Common myeloid progenitor, CD34-positive (primary cell): ENCODE measurements around the gene BEAN1.

Experiments
- CTCF ChIA-PET: fragments of 350-600 bp; sonication (Branson Sonifier 250); formaldehyde crosslinking; loops from one replicate; lab custom pipeline; 2021; ENCODE audit warnings: antibody characterized with exemption; lab: Charles Lee
- POLR2A ChIA-PET: fragments of 350-600 bp; sonication (Branson Sonifier 250); formaldehyde crosslinking; loops from one replicate; lab custom pipeline; 2021; ENCODE audit warnings: antibody characterized with exemption; lab: Charles Lee
- DNase-seq, 3 donors: peaks; one replicate each; pipeline versions ENCODE4 v3.0.0 to v3.0.0-alpha.2; 2013
- H3K27ac ChIP-seq, 2 experiments: 1 replicate in 1 of 2; 2 replicates in 1 of 2; pipeline ENCODE4 v1.7.0; 2013; ENCODE audit warnings: inconsistent platforms in 2 of 2, low read length in 2 of 2, mild to moderate bottlenecking in 2 of 2, low read depth in 1 of 2, moderate library complexity in 1 of 2; ENCODE audit not compliant: severe bottlenecking in 2 of 2, insufficient read depth in 1 of 2, poor library complexity in 1 of 2
- H3K27me3 ChIP-seq, 5 experiments: replicated peaks in 2 of 5; 1 replicate in 3 of 5; 2 replicates in 2 of 5; pipeline versions ENCODE4 v1.6.1 to v1.7.0; 2013; ENCODE audit warnings: low read length in 4 of 5, mild to moderate bottlenecking in 2 of 5, moderate library complexity in 2 of 5, inconsistent platforms in 1 of 5; ENCODE audit not compliant: insufficient read depth in 5 of 5, control insufficient read depth in 4 of 5
- H3K36me3 ChIP-seq, 4 experiments: 1 replicate in 2 of 4; 2 replicates in 2 of 4; pipeline versions ENCODE4 v1.6.1 to v1.7.0; 2013; ENCODE audit warnings: low read length in 3 of 4, control low read depth in 1 of 4, mild to moderate bottlenecking in 1 of 4; ENCODE audit not compliant: control insufficient read depth in 4 of 4, insufficient read depth in 4 of 4
- H3K4me1 ChIP-seq, 4 experiments: 1 replicate in 3 of 4; 2 replicates in 1 of 4; pipeline versions ENCODE4 v1.6.1 to v1.7.1; 2013; ENCODE audit warnings: low read length in 3 of 4, mild to moderate bottlenecking in 3 of 4, control low read depth in 1 of 4, inconsistent platforms in 1 of 4, moderate library complexity in 1 of 4; ENCODE audit not compliant: control insufficient read depth in 4 of 4, insufficient read depth in 4 of 4; ENCODE audit errors: control extremely low read depth in 1 of 4
- H3K4me3 ChIP-seq, 7 experiments: 1 replicate in 4 of 7; 2 replicates in 3 of 7; pipeline versions ENCODE4 v1.5.1 to v1.7.0; 2013; ENCODE audit warnings: mild to moderate bottlenecking in 7 of 7, low read length in 6 of 7, moderate library complexity in 6 of 7, inconsistent platforms in 2 of 7, low read depth in 2 of 7, control low read depth in 1 of 7; ENCODE audit not compliant: insufficient read depth in 4 of 7, control insufficient read depth in 1 of 7; ENCODE audit errors: extremely low read depth in 1 of 7
- H3K9me3 ChIP-seq, 5 experiments: 1 replicate in 4 of 5; 2 replicates in 1 of 5; pipeline versions ENCODE4 v1.6.1 to v1.7.1; 2013; ENCODE audit warnings: low read length in 4 of 5, mild to moderate bottlenecking in 2 of 5, inconsistent platforms in 1 of 5, low read depth in 1 of 5, moderate library complexity in 1 of 5; ENCODE audit not compliant: control insufficient read depth in 4 of 5, insufficient read depth in 2 of 5; ENCODE audit errors: control extremely low read depth in 1 of 5
- WGBS: methylation state at CpG from one replicate; pipeline ENCODE4 v1.1.5; 2013; ENCODE audit not compliant: insufficient coverage; 5-methylcytosine and 5-hydroxymethylcytosine counted together

Gene BEAN1

DNA sequence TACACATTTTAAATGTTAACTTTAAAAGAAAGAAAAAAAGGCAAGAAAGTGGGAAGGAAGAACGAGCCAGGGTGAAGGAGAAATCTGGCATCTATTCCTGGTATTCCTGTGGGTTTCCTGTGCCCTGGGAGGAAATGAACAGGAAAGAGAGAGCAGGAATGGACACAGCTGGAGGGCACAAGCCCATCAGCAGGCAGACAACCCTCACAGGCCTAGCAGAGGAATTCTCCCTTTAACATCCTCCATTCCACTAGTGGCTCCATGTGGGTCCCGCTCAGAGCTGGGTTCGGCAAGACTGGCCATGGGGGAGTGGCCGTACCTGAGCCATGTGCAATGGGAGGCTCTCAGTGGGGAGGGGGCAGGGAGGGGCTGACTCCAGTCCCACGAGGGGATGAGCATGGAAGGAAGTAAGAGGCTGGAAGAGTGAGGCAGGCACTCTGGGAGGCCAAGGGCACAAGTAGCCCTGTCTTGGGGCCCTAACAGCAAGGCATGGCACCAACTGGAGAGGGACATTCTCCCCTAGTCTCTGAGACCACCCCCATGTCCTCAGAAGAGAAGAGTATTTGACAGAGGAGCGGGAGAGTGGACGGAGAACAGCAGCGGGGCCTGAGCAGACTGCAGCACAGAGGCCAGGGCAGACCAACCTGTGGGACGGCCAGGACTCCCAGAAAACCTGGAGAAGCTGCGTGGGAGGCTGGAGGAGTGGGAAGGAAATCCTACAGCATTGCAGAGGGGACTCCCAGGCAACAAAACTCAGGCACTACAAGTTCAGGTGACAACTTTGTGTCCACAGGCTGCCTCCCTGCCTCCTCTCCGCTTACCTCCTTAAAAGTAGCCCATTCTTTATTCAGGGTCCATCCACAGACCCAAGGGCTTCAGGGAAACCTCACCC is 92.6 kb downstream of the BEAN1 start:
- POLR2A ChIA-PET: interaction anchor here (7.5 kb wide), 1 partner anchor 31 kb away, joined by 52 read pairs; the partner anchor contains the start of genes CKLF and TK2
- H3K4me1 ChIP-seq: peaks cover 44 to 92% (median 90%) of the 10 kb centered on the region in 4 experiments
- CTCF ChIA-PET: interaction anchor here (1.0 to 11.7 kb wide), 7 partner anchors 9 to 89 kb away, joined by 3 to 168 read pairs (median 14); partner anchors contain the start of genes CKLF, CMTM2 and TK2

DNA sequence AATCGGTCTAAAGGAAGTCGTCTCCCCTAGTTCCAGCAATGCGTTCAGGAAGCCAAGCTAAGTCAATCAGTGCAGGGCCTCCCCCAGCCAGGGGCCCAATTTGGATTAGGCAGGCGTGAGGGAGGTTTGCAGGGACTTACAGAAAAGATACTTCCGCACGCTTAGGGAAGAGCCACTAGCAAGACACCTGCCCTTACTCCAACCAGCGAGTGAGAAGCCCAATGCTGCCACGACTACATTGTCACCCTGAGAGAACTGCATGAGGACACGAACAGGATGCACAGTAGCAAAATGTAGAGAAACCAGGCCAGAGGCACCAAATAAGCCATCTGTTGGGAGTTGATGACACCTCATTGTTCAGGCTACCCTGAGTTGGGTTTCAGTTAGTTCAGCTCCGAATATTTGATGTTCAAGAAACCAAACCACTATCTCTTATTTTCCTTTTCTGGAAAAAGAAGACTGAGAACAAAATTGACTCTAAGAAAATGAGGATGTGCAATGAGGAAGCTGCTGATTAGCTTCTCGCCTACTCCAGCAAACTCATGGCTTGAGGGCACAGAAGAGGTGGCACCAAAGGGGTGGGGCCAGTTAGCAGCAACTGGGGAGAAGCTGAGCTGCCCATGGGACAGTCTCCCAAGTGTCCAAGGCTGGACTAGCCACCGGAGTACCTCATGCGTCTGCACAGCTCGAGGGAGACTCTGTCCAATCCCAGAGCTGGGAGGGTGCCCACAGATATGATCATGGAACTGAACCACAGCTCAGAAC is 93.5 kb downstream of the BEAN1 start:
- H3K36me3 ChIP-seq: no peaks in the 10 kb centered on the region
- H3K4me3 ChIP-seq: peak overlapping the region in 3 of 7 experiments; percentile 11 to 47 (median 19)
- H3K9me3 ChIP-seq: no peaks in the 10 kb centered on the region
- H3K27ac ChIP-seq: no peak overlapping the region
- peak in 2 of 3 donors; percentile 69 to 78 for DNase-seq
- POLR2A ChIA-PET: interaction anchor here (0.9 to 7.5 kb wide), 2 partner anchors 30 to 83 kb away, joined by 3 to 52 read pairs; partner anchors contain the start of genes CKLF and TK2
- CTCF ChIA-PET: interaction anchor here (1.0 to 11.7 kb wide), 11 partner anchors 10 to 88 kb away, joined by 3 to 168 read pairs (median 6); partner anchors contain the start of genes CKLF, CMTM2 and TK2
- H3K4me1 ChIP-seq: peaks cover 52 to 96% (median 92%) of the 10 kb centered on the region in 4 experiments
- H3K27me3 ChIP-seq: no peaks in the 10 kb centered on the region
- WGBS: 80% methylated on average over 9 of the region's 14 CpGs

More for the DNA sequence above, 92.6 kb downstream of the BEAN1 start:
- H3K9me3 ChIP-seq: no peaks in the 10 kb centered on the region
- H3K36me3 ChIP-seq: no peaks in the 10 kb centered on the region
- peak overlapping the region in 1 of 2 experiments; percentile 21 for H3K27ac ChIP-seq
- no peaks in the 10 kb centered on the region for H3K27me3 ChIP-seq
- no peak for DNase-seq
- 92% methylated on average over 8 of the region's 11 CpGs for WGBS
- H3K4me3 ChIP-seq: peak overlapping the region in 1 of 7 experiments; percentile 4

DNA sequence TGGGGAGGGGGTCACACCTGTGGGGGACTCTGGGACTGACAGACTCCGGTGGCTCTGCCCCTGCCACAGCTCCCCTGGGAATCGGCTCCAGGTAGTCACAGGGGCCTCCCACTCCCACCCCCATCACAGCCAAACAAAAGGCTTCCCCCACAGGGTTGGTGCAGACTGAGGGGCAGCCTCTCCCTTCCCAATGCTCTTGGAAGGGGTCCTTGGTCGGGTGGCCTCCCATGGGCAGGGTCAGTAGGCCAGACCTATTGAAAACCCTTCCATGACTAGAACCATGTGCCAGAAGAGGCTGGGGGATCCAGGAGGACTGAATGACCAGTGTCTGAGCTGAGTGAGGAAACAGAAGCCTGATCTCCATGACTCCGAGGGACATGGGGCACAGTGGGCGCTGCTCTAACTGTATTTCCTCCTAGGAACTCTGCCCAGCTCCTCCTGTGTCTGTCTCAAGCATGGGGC is 94.2 kb downstream of the BEAN1 start:
- POLR2A ChIA-PET: interaction anchor here (0.9 to 7.5 kb wide), 3 partner anchors 18 to 83 kb away, joined by 3 to 52 read pairs (median 4); partner anchors contain the start of genes CKLF and TK2
- DNase-seq: no peak
- Histone ChIP-seq H3K27ac (peak overlapping the region in 1 of 2 experiments; percentile 68), H3K4me1 (peaks cover 55 to 96% (median 92%) of the 10 kb centered on the region in 4 experiments), H3K36me3 (no peaks in the 10 kb centered on the region), H3K9me3 (no peaks in the 10 kb centered on the region), H3K27me3 (no peaks in the 10 kb centered on the region), H3K4me3 (peak overlapping the region in 3 of 7 experiments; percentile 11 to 47 (median 32))
- CTCF ChIA-PET: interaction anchor here (1.0 to 11.7 kb wide), 11 partner anchors 11 to 87 kb away, joined by 3 to 168 read pairs (median 12); partner anchors contain the start of genes CKLF, CMTM2 and TK2
- WGBS: 88% methylated on average over 5 of the region's 5 CpGs

DNA sequence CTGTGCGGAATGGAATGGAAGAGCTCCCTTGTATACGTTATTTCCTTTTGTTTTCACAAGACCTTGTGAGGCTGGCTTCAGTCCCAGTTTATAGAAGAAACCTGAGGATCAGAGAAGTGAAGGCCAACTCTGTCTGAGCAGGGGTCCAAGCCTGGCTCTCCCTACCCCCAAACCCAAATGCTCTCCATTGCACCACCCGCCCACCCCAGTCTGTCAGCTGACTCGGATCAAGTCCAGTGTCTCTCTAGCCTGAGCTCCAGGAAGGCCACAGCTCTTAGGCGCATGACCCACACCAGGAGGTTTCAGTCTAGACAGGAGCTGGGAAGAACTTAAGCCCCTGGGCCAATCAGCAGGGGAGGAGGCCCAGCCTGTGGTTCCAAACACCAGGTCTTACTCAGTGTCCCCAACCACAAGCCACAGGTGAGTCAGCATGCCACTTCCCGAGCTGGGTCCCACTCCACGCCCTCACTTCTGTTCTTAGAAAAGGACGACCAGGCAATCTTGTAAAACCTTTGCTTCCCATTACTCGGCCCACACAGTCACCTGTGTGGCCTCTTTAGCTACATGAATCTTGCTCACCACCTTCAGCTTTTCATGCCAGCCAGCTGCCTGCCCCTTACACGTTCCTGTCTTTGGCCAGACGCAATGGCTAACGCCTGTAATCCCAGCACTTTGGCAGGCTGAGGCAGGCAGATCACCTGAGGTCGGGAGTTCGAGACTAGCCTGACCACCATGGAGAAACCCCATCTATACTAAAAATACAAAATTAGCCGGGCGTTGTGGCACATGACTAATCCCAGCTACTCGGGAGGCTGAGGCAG is 95.1 kb downstream of the BEAN1 start:
- Histone ChIP-seq H3K4me3 (peak overlapping the region in 4 of 7 experiments; percentile 2 to 41 (median 31)), H3K9me3 (no peaks in the 10 kb centered on the region), H3K36me3 (peaks cover 0 to 3% (median 0%) of the 10 kb centered on the region in 4 experiments), H3K27me3 (no peaks in the 10 kb centered on the region), H3K4me1 (peaks cover 50 to 96% (median 93%) of the 10 kb centered on the region in 4 experiments), H3K27ac (peak overlapping the region in 1 of 2 experiments; percentile 68)
- DNase-seq: peak; percentile 87 to 96 (median 94)
- WGBS: 21% methylated on average over 12 of the region's 17 CpGs
- CTCF ChIA-PET: interaction anchor here (1.1 to 11.7 kb wide), 13 partner anchors 11 to 67 kb away, joined by 3 to 168 read pairs (median 9); partner anchors contain the start of genes CKLF, CMTM2 and TK2
- POLR2A ChIA-PET: interaction anchor here (1.0 to 7.5 kb wide), 4 partner anchors 18 to 64 kb away, joined by 3 to 52 read pairs (median 4); partner anchors contain the start of genes CKLF and TK2

DNA sequence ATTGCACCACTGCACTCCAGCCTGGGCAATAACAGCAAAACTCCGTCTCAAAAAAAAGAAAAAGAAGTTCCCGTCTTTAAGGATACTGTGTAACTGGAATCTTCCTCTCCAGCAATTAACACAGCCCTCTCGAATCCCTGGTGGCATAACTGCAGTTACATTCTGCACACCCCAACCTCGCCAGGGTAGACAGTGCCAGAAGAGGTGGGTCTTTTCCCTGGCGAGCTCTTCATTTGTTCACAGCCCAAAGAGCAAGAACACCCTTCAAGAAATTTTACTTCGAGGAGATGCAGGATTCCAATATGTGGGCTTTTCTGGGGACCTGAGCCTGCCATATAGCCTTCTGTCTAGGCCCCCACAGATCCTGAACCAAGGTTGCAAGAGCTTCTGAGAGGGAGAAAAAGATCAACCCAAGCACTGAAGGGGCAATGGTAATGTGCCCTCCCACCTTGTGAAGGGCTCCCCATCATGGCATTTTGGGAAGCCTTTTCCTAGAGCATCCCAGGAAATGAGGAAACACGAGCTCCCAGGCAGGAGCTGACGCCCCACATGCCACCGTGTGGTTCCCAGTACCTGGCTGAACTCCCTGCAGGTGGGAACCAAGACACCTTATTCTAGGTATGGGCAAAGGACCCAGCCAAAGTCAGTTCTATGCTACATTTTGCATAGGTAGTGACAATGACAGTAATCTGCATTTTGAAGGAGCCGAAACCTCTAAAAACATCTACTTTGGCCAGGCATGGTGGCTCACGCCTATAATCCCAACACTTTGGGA is 95.9 kb downstream of the BEAN1 start:
- Histone ChIP-seq H3K27ac (peak overlapping the region; percentile 80 to 81), H3K27me3 (no peaks in the 10 kb centered on the region), H3K4me3 (peak overlapping the region in 1 of 7 experiments; percentile 20), H3K36me3 (peaks cover 0 to 11% (median 0%) of the 10 kb centered on the region in 4 experiments), H3K4me1 (peaks cover 41 to 88% (median 86%) of the 10 kb centered on the region in 4 experiments), H3K9me3 (no peaks in the 10 kb centered on the region)
- CTCF ChIA-PET: interaction anchor here (1.1 to 11.7 kb wide), 14 partner anchors 11 to 81 kb away, joined by 3 to 168 read pairs (median 8); partner anchors contain the start of genes CKLF, CMTM2 and TK2
- WGBS: 75% methylated on average over 11 of the region's 11 CpGs
- POLR2A ChIA-PET: interaction anchor here (1.3 to 7.5 kb wide), 3 partner anchors 21 to 64 kb away, joined by 3 to 52 read pairs (median 4); partner anchors contain the start of genes CKLF and TK2
- DNase-seq: no peak
